Superior temporal gyrus (tissue), 1 donor: Measurements from ENCODE around the gene PEAK3.

Source experiments
- DNase-seq: peaks from one replicate; pipeline ENCODE4 v3.0.0-alpha.2; 2016; ENCODE audit errors: extremely low spot score

The PEAK3 gene

GRCh38 chr19:2226051-2226839, 55.7 kb downstream of the PEAK3 start:
- DNase-seq = no peak

GRCh38 chr19:2225415-2226050, 56.4 kb downstream of the PEAK3 start:
- DNase-seq = no peak

DNA sequence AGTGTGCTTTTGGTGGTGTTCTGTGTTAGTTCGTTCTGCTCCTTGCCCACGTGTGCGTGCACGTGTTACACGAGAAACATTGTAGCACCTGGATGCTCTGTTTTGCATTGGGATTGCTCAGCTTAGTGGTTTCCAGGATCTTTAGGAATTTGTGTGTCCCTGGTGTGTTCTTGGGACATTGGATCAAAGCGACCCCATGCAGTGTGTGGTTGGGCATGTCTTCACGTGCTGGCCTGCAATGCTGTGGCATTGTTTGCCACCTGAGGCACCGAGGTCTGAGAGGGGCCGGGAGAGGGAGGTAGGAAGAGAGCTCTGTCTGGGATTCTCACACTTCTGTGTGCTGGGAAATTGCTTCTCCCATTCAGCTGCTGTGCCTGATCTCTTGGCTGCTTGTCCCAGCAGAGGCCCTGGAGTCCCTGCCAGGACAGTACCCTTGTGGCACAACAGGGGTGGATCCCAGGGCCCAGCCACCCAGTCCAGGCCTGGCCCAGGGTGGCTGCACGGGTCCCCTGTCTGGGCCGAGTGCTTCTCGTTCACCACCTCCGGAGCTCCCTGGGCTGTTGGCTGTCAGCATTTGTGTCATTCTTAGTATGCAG, 57.1 kb downstream of the PEAK3 start:
- DNase-seq = no peak
